Measurements from ENCODE around the gene DGKE. TPM values are rescaled to one million over a fixed set of nuclear protein-coding genes. Genes with fewer than 3 reads are reported as not detected.

The DGKE gene
- total and polyA plus RNA-seq, 2 of the 13 experiments (the other 11 are each of a cell fraction or from before 2014, with no cell fraction given) = 3.2 to 5.3 TPM

DNA sequence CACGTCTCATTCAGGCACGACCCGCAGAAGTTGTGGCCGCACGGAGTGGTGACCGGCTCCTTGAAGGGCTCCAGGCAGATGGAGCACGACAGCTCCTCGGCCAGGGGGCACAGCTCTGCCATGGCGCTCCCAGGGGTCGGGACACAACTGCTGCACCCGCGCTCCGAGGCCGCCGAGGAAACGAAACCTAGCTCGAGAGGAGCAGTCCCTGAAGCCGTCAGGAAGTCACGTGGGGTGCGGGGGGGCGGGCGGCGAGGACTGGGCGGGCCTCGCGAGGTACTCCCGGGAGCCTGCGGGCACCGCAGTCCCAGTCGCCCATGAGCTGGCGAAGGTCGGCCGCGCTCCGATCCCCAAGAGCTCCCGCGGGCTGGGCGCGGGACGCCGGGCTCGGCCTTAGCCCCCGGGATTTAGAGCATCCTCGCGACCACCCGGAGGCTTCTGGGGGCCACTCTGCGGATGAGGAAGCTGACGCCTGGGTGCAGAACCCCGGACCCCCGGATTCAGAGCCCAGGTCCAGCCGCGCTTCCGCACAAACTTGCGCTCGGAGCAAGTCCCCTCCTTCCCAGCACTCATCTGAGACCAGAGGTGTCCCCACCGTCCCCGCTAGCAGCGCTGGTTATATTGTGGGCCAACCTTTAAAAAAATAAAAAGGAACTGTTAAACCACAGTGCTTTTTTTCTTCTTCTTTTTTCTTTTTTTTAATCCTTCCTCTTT, 80.1 kb downstream of the DGKE start, which contains the start of gene TRIM25 (continued):
- TF ChIP-seq, protein P1, sequence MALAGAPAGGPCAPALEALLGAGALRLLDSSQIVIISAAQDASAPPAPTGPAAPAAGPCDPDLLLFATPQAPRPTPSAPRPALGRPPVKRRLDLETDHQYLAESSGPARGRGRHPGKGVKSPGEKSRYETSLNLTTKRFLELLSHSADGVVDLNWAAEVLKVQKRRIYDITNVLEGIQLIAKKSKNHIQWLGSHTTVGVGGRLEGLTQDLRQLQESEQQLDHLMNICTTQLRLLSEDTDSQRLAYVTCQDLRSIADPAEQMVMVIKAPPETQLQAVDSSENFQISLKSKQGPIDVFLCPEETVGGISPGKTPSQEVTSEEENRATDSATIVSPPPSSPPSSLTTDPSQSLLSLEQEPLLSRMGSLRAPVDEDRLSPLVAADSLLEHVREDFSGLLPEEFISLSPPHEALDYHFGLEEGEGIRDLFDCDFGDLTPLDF (CRISPR knock-in tag; IDR thresholded peaks at IDR 0.05) = peak; percentile 67; the same call in 1 of the 2 replicates
- TF ChIP-seq TEAD3 (CRISPR knock-in tag; optimal IDR thresholded peaks at IDR 0.05; ENCODE audit: borderline replicate concordance) (peak; percentile 65), NCOR1 (IDR thresholded peaks at IDR 0.05; ENCODE audit: borderline replicate concordance, low read length) (no peak), ZNF10 (CRISPR knock-in tag; IDR thresholded peaks at IDR 0.05; ENCODE audit: borderline replicate concordance, low read depth) (no peak), ZNF232 (CRISPR knock-in tag; IDR thresholded peaks at IDR 0.05; ENCODE audit: borderline replicate concordance) (peak; percentile 69), ZNF354B (CRISPR knock-in tag; IDR thresholded peaks at IDR 0.05) (peak; percentile 94), ARNTL (CRISPR knock-in tag; IDR thresholded peaks at IDR 0.05) (peak; percentile 95), ATAD3A (CRISPR knock-in tag; IDR thresholded peaks at IDR 0.05) (no peak), SRSF1 (optimal IDR thresholded peaks at IDR 0.05; ENCODE audit: low read depth, low read length) (peak; percentile 38), ZNF746 (CRISPR knock-in tag; IDR thresholded peaks at IDR 0.05) (peak; percentile 53; the same call in 1 of the 2 replicates), ZNF382 (CRISPR knock-in tag; IDR thresholded peaks at IDR 0.05; ENCODE audit: borderline replicate concordance) (no peak)
- TF ChIP-seq, protein P2, sequence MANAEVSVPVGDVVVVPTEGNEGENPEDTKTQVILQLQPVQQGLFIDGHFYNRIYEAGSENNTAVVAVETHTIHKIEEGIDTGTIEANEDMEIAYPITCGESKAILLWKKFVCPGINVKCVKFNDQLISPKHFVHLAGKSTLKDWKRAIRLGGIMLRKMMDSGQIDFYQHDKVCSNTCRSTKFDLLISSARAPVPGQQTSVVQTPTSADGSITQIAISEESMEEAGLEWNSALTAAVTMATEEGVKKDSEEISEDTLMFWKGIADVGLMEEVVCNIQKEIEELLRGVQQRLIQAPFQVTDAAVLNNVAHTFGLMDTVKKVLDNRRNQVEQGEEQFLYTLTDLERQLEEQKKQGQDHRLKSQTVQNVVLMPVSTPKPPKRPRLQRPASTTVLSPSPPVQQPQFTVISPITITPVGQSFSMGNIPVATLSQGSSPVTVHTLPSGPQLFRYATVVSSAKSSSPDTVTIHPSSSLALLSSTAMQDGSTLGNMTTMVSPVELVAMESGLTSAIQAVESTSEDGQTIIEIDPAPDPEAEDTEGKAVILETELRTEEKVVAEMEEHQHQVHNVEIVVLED (CRISPR knock-in tag; IDR thresholded peaks at IDR 0.05; ENCODE audit: borderline replicate concordance) = peak; percentile 79
- TF ChIP-seq, protein P3, sequence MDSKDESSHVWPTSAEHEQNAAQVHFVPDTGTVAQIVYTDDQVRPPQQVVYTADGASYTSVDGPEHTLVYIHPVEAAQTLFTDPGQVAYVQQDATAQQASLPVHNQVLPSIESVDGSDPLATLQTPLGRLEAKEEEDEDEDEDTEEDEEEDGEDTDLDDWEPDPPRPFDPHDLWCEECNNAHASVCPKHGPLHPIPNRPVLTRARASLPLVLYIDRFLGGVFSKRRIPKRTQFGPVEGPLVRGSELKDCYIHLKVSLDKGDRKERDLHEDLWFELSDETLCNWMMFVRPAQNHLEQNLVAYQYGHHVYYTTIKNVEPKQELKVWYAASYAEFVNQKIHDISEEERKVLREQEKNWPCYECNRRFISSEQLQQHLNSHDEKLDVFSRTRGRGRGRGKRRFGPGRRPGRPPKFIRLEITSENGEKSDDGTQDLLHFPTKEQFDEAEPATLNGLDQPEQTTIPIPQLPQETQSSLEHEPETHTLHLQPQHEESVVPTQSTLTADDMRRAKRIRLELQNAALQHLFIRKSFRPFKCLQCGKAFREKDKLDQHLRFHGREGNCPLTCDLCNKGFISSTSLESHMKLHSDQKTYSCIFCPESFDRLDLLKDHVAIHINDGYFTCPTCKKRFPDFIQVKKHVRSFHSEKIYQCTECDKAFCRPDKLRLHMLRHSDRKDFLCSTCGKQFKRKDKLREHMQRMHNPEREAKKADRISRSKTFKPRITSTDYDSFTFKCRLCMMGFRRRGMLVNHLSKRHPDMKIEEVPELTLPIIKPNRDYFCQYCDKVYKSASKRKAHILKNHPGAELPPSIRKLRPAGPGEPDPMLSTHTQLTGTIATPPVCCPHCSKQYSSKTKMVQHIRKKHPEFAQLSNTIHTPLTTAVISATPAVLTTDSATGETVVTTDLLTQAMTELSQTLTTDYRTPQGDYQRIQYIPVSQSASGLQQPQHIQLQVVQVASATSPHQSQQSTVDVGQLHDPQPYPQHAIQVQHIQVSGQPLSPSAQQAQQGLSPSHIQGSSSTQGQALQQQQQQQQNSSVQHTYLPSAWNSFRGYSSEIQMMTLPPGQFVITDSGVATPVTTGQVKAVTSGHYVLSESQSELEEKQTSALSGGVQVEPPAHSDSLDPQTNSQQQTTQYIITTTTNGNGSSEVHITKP (CRISPR knock-in tag; IDR thresholded peaks at IDR 0.05; ENCODE audit: low read depth) = peak; percentile 77
- TF ChIP-seq, protein P4, sequence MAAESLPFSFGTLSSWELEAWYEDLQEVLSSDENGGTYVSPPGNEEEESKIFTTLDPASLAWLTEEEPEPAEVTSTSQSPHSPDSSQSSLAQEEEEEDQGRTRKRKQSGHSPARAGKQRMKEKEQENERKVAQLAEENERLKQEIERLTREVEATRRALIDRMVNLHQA (CRISPR knock-in tag; IDR thresholded peaks at IDR 0.05) = no peak
- TF ChIP-seq, protein P5, sequence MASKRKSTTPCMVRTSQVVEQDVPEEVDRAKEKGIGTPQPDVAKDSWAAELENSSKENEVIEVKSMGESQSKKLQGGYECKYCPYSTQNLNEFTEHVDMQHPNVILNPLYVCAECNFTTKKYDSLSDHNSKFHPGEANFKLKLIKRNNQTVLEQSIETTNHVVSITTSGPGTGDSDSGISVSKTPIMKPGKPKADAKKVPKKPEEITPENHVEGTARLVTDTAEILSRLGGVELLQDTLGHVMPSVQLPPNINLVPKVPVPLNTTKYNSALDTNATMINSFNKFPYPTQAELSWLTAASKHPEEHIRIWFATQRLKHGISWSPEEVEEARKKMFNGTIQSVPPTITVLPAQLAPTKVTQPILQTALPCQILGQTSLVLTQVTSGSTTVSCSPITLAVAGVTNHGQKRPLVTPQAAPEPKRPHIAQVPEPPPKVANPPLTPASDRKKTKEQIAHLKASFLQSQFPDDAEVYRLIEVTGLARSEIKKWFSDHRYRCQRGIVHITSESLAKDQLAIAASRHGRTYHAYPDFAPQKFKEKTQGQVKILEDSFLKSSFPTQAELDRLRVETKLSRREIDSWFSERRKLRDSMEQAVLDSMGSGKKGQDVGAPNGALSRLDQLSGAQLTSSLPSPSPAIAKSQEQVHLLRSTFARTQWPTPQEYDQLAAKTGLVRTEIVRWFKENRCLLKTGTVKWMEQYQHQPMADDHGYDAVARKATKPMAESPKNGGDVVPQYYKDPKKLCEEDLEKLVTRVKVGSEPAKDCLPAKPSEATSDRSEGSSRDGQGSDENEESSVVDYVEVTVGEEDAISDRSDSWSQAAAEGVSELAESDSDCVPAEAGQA (IDR thresholded peaks at IDR 0.05; ENCODE audit: low read depth) = no peak
- TF ChIP-seq, protein P5 (CRISPR knock-in tag; IDR thresholded peaks at IDR 0.05; ENCODE audit: borderline replicate concordance) = no peak

All from HepG2 (cell line).